ENCODE results near the gene FSTL4.

DNA sequence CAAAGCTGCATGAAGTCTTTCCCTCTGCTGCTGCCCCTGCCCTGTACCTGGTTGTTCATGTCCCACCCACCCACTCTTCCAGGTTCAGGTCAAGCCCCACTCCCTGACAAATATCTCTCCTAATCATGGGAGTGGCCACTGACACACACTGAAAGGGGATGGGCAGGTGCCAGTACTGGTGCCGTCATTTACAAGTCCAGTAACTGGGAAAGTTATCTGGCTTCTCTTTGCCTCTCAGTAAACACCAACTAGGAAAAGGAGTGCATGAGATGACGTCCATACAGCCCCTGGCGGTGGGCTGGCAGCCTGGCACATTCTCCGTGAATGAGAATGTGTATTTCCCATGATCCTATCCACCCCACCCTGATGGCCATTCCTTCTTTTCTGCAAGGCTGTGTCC, 225.2 kb downstream of the FSTL4 start:
- TF ChIP-seq SMC3 (conservative IDR thresholded peaks at IDR 0.05; ENCODE audit: poor library complexity): no peak
- no peak for TF ChIP-seq POLR2AphosphoS5 (IDR thresholded peaks at IDR 0.05)

All from neural cell (in vitro differentiated cells).